GM12865 (cell line): ENCODE data around the gene C2CD5.

Source experiments
- DNase-seq: peaks from one replicate; pipeline ENCODE4 v3.0.0; 2010; ENCODE audit warnings: low read depth
- H3K4me3 ChIP-seq: 2 replicates; pipeline ENCODE4 v1.5.1; 2011; ENCODE audit warnings: mild to moderate bottlenecking, low read depth, low read length, control low read depth
- TF ChIP-seq, protein P1 (sequence below): IDR thresholded peaks from 2 replicates; pipeline ENCODE4 v1.5.1; 2011; ENCODE audit warnings: low read length, control low read depth, low read depth, inconsistent platforms; ENCODE audit not compliant: insufficient read depth; ENCODE audit errors: missing control alignments

Gene C2CD5

DNA sequence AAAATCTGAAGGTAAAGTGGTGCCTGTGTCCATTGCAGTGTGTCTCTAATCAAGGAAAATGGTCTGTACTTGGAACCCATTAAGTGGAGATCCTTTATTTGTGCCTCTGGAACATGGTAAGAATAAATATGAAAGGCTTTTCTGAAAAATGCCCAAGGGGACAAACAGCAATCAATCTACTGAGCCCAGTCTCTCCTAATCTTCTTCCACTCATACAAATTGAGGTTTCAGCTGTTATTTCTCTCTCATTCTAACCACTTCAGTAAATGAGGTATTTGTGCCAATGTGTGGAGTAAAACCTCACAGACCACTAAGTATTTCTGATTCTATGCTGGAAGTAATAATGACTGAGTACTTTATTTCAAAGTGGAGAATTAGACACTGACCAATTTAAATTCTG, 127.5 kb downstream of the C2CD5 start:
- TF ChIP-seq, protein P1, sequence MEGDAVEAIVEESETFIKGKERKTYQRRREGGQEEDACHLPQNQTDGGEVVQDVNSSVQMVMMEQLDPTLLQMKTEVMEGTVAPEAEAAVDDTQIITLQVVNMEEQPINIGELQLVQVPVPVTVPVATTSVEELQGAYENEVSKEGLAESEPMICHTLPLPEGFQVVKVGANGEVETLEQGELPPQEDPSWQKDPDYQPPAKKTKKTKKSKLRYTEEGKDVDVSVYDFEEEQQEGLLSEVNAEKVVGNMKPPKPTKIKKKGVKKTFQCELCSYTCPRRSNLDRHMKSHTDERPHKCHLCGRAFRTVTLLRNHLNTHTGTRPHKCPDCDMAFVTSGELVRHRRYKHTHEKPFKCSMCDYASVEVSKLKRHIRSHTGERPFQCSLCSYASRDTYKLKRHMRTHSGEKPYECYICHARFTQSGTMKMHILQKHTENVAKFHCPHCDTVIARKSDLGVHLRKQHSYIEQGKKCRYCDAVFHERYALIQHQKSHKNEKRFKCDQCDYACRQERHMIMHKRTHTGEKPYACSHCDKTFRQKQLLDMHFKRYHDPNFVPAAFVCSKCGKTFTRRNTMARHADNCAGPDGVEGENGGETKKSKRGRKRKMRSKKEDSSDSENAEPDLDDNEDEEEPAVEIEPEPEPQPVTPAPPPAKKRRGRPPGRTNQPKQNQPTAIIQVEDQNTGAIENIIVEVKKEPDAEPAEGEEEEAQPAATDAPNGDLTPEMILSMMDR: no peak
- DNase-seq: no peak
- no peak overlapping the region for H3K4me3 ChIP-seq

DNA sequence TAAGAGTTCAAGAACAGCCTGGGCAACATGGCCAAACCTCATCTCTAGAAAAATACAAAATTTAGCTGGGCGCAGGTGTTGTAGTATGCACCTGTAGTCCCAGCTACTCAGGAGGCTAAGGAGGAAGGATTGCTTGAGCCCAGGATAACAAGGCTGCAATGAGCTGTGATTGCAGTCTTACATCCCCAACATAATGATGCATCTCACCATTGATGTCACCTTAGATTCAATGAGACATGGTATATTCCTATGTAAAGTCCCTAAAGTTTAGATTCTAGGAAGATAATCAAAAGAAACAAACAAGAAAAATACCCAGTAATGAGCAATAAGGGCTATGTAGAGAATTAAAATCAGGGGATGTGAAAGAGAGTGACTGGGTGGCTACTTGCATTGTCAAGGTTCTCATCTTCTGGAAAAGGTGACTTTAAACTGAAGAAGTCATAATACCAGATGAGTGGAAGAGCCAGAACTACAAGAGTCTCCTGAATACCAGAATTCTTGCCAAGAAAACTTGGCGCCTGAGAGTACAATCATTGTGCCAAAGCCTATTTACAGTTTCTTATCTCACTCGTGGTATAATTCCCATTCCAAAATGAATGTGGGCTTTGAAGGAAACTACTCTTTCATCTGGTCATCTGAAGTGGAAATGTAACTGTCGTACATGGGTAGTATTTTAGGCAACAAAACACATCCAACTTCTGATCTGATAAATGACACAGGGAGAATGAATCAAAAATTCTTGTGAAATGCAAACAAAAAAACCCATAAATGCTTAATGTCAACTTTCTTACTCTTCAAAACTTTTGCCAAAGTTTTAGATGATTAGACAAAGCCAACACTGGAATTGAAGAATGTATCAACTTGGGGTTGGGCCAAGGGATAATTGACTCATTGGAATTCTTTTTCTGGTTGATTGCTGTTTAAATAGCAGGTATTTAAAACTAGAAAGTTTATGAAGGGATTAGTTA, 128.7 kb downstream of the C2CD5 start:
- no peak overlapping the region for H3K4me3 ChIP-seq
- DNase-seq: no peak
- TF ChIP-seq, protein P1: no peak

- H3K4me3 ChIP-seq: no peak overlapping the region
- TF ChIP-seq, protein P1: no peak
- no peak for DNase-seq
Measured at GRCh38 chr12:22414742-22415141, 129.6 kb downstream of the C2CD5 start.

DNA sequence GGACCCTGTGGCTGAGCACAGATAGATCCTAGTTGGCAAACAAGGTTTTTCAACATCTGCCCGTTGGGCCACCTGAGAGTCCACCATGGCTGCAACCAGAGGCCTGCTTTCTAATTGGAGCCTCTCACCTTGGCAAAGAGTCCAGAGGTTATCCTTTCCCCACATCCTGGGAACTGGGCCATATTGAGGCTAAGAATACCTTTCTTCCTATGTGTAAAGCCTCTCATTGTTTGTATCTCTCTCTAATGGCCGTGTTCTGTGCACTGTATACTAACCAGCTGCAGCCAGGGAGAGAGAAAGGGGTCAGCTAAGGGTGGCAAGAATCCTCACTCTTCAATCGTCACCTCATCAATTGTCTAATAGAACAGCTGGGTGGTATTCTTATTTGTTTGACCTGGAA, 130.8 kb downstream of the C2CD5 start:
- DNase-seq: no peak
- H3K4me3 ChIP-seq: no peak overlapping the region
- TF ChIP-seq, protein P1: no peak

DNA sequence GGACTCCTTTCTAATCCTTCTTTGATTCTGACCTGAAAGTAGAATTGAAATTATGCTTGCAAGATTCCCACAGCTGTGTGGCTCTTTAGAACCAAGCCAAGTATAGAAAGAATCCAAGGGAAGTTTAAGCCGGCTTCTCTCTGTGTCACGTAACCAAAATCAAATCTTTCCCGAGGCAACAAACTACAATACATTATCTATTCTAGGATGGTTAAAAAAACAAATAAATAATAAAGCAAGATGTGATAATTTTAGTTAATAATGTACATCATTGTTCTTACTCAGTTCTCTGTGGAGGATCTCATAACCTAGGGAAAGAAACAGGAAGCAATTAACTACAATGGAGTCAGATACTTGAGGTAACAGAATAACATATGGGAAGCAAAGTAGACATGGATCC, 131.8 kb downstream of the C2CD5 start:
- DNase-seq: no peak
- H3K4me3 ChIP-seq: no peak overlapping the region
- TF ChIP-seq, protein P1: no peak

DNA sequence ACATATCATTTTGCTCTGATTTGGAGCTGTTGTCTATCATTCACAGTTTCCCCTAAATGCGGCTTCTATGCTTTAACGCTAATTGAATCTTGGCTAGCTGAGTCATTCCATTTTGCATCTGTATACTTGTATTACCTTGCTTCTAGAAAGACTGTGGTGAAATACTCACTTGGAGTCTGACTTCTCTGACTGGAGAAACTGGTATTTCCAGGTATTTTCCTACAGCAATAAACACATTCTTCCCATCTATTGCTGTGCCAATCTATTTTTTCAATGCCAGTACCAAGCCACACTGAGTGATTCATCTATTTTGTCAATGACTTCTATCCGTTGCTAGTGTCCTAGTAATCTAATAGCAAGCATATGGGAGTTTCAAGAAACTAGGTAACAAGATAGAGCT, 133.9 kb downstream of the C2CD5 start:
- DNase-seq: no peak
- no peak overlapping the region for H3K4me3 ChIP-seq
- TF ChIP-seq, protein P1: no peak
